SK-N-SH treated with all-trans-retinoic acid at 6 μM for 48 hours (cell line): ENCODE results near the gene PLPP1.

Experiments used
- ATAC-seq: fragments of 200-7000 bp; cut with Tn5 transposase; 3 replicates; pipeline ENCODE4 v1.9.1; 2020; ENCODE audit warnings: mild to moderate bottlenecking, moderate library complexity
- ARNTL ChIP-seq: fragments of 450-650 bp; formaldehyde crosslinking; IDR thresholded peaks from 2 replicates; pipeline ENCODE4 v1.5.0; 2020; ENCODE audit warnings: low read depth, mild to moderate bottlenecking, moderate library complexity, borderline replicate concordance
- BACH2 ChIP-seq: fragments of 250-450 bp; sonication (Bioruptor Pico); IDR thresholded peaks from 2 replicates; pipeline ENCODE4 v1.9.0; 2021; ENCODE audit warnings: mild to moderate bottlenecking, borderline replicate concordance
- CSDC2 ChIP-seq: fragments of 250-450 bp; sonication (Bioruptor Pico); IDR thresholded peaks from 2 replicates; pipeline ENCODE4 v1.5.0; 2020; ENCODE audit warnings: mild to moderate bottlenecking, moderate library complexity
- ESRRG ChIP-seq: fragments of 250-450 bp; sonication (Bioruptor Pico); IDR thresholded peaks from 2 replicates; pipeline ENCODE4 v1.6.1; 2021; ENCODE audit warnings: mild to moderate bottlenecking
- GLIS3 ChIP-seq: fragments of 250-450 bp; sonication (Bioruptor Pico); IDR thresholded peaks from 2 replicates; pipeline ENCODE4 v1.5.0; 2020; ENCODE audit warnings: mild to moderate bottlenecking, moderate library complexity
- ISL1 ChIP-seq: fragments of 250-450 bp; sonication (Bioruptor Pico); IDR thresholded peaks from 2 replicates; pipeline ENCODE4 v2.1.2; 2022; ENCODE audit warnings: mild to moderate bottlenecking, moderate library complexity
- OSR1 ChIP-seq: fragments of 250-450 bp; sonication (Bioruptor Pico); IDR thresholded peaks from 2 replicates; pipeline ENCODE4 v1.8.0; 2022; ENCODE audit warnings: moderate library complexity, mild to moderate bottlenecking, inconsistent platforms
- PATZ1 ChIP-seq: fragments of 250-450 bp; sonication (Bioruptor Pico); IDR thresholded peaks from 2 replicates; pipeline ENCODE4 v1.8.0; 2020; ENCODE audit warnings: mild to moderate bottlenecking, moderate library complexity, borderline replicate concordance
- POU6F1 ChIP-seq: fragments of 250-450 bp; sonication (Bioruptor Pico); IDR thresholded peaks from 2 replicates; pipeline ENCODE4 v1.8.0; 2021; ENCODE audit warnings: low read depth, mild to moderate bottlenecking, moderate library complexity, borderline replicate concordance
- PPARA ChIP-seq: fragments of 250-450 bp; sonication (Bioruptor Pico); IDR thresholded peaks from 2 replicates; pipeline ENCODE4 v1.5.0; 2020; ENCODE audit warnings: mild to moderate bottlenecking, borderline replicate concordance
- RARB ChIP-seq: fragments of 250-450 bp; sonication (Bioruptor Pico); IDR thresholded peaks from 2 replicates; pipeline ENCODE4 v1.8.0; 2021; ENCODE audit warnings: mild to moderate bottlenecking, moderate library complexity
- SNAI2 ChIP-seq: fragments of 250-450 bp; sonication (Bioruptor Pico); IDR thresholded peaks from 2 replicates; pipeline ENCODE4 v1.5.0; 2020; ENCODE audit warnings: mild to moderate bottlenecking, moderate library complexity
- TCF4 ChIP-seq: fragments of 250-450 bp; sonication (Bioruptor Pico); IDR thresholded peaks from 2 replicates; pipeline ENCODE4 v1.8.0; 2021; ENCODE audit warnings: mild to moderate bottlenecking, moderate library complexity, borderline replicate concordance
- TOX ChIP-seq: fragments of 250-450 bp; sonication (Bioruptor Pico); IDR thresholded peaks from 2 replicates; pipeline ENCODE4 v1.8.0; 2021; ENCODE audit warnings: mild to moderate bottlenecking, moderate library complexity, borderline replicate concordance
- ZC3H10 ChIP-seq: fragments of 250-450 bp; sonication (Bioruptor Pico); IDR thresholded peaks from 2 replicates; pipeline ENCODE4 v1.5.1; 2021; ENCODE audit warnings: mild to moderate bottlenecking, moderate library complexity
- ZFP3 ChIP-seq: fragments of 250-450 bp; sonication (Bioruptor Pico); IDR thresholded peaks from 2 replicates; pipeline ENCODE4 v1.5.0; 2020; ENCODE audit warnings: mild to moderate bottlenecking, moderate library complexity
- ZFP30 ChIP-seq: fragments of 450-650 bp; formaldehyde crosslinking; IDR thresholded peaks from 2 replicates; pipeline ENCODE4 v1.5.0; 2022; ENCODE audit warnings: mild to moderate bottlenecking, moderate library complexity
- ZNF565 ChIP-seq: fragments of 450-650 bp; formaldehyde crosslinking; conservative IDR thresholded peaks from 2 replicates; pipeline ENCODE4 v1.5.0; 2020; ENCODE audit warnings: low read depth, mild to moderate bottlenecking, moderate library complexity
- ZNF70 ChIP-seq: fragments of 450-650 bp; formaldehyde crosslinking; IDR thresholded peaks from 2 replicates; pipeline ENCODE4 v1.5.0; 2020; ENCODE audit warnings: mild to moderate bottlenecking, moderate library complexity
- ZNF8 ChIP-seq: fragments of 450-650 bp; formaldehyde crosslinking; IDR thresholded peaks from 2 replicates; pipeline ENCODE4 v1.5.0; 2020; ENCODE audit warnings: mild to moderate bottlenecking, moderate library complexity
- TF ChIP-seq, protein P1 (sequence below): fragments of 250-450 bp; sonication (Bioruptor Pico); IDR thresholded peaks from 2 replicates; pipeline ENCODE4 v1.5.1; 2021; ENCODE audit warnings: mild to moderate bottlenecking, moderate library complexity
- TF ChIP-seq, protein P2 (sequence below): fragments of 250-450 bp; sonication (Bioruptor Pico); IDR thresholded peaks from 2 replicates; pipeline ENCODE4 v1.5.0; 2020; ENCODE audit warnings: mild to moderate bottlenecking, moderate library complexity

Gene PLPP1

GRCh38 chr5:55547781-55548180 lies 13.0 kb upstream of the PLPP1 start:
- no peak for ATAC-seq
- no peak for TF ChIP-seq GLIS3 (CRISPR knock-in tag)
- TF ChIP-seq PATZ1 (CRISPR knock-in tag): no peak
- TF ChIP-seq SNAI2 (CRISPR knock-in tag): no peak
- TF ChIP-seq ESRRG: no peak
- TF ChIP-seq, protein P1, sequence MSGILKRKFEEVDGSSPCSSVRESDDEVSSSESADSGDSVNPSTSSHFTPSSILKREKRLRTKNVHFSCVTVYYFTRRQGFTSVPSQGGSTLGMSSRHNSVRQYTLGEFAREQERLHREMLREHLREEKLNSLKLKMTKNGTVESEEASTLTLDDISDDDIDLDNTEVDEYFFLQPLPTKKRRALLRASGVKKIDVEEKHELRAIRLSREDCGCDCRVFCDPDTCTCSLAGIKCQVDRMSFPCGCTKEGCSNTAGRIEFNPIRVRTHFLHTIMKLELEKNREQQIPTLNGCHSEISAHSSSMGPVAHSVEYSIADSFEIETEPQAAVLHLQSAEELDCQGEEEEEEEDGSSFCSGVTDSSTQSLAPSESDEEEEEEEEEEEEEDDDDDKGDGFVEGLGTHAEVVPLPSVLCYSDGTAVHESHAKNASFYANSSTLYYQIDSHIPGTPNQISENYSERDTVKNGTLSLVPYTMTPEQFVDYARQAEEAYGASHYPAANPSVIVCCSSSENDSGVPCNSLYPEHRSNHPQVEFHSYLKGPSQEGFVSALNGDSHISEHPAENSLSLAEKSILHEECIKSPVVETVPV (CRISPR knock-in tag): no peak
- no peak for TF ChIP-seq ZNF565 (CRISPR knock-in tag)
- no peak for TF ChIP-seq ARNTL (CRISPR knock-in tag)
- no peak for TF ChIP-seq ISL1
- TF ChIP-seq OSR1 (CRISPR knock-in tag): no peak
- no peak for TF ChIP-seq ZFP30 (CRISPR knock-in tag)
- TF ChIP-seq, protein P2, sequence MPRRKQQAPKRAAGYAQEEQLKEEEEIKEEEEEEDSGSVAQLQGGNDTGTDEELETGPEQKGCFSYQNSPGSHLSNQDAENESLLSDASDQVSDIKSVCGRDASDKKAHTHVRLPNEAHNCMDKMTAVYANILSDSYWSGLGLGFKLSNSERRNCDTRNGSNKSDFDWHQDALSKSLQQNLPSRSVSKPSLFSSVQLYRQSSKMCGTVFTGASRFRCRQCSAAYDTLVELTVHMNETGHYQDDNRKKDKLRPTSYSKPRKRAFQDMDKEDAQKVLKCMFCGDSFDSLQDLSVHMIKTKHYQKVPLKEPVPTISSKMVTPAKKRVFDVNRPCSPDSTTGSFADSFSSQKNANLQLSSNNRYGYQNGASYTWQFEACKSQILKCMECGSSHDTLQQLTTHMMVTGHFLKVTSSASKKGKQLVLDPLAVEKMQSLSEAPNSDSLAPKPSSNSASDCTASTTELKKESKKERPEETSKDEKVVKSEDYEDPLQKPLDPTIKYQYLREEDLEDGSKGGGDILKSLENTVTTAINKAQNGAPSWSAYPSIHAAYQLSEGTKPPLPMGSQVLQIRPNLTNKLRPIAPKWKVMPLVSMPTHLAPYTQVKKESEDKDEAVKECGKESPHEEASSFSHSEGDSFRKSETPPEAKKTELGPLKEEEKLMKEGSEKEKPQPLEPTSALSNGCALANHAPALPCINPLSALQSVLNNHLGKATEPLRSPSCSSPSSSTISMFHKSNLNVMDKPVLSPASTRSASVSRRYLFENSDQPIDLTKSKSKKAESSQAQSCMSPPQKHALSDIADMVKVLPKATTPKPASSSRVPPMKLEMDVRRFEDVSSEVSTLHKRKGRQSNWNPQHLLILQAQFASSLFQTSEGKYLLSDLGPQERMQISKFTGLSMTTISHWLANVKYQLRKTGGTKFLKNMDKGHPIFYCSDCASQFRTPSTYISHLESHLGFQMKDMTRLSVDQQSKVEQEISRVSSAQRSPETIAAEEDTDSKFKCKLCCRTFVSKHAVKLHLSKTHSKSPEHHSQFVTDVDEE (CRISPR knock-in tag): no peak
- no peak for TF ChIP-seq ZC3H10
- no peak for TF ChIP-seq ZNF70 (CRISPR knock-in tag)
- TF ChIP-seq PPARA (CRISPR knock-in tag): no peak
- TF ChIP-seq CSDC2 (CRISPR knock-in tag): no peak
- no peak for TF ChIP-seq TOX (CRISPR knock-in tag)
- TF ChIP-seq POU6F1 (CRISPR knock-in tag): no peak
- no peak for TF ChIP-seq ZNF8 (CRISPR knock-in tag)

GRCh38 chr5:55546947-55547346 lies 12.2 kb upstream of the PLPP1 start:
- TF ChIP-seq OSR1 (CRISPR knock-in tag): no peak
- no peak for TF ChIP-seq CSDC2 (CRISPR knock-in tag)
- TF ChIP-seq TOX (CRISPR knock-in tag): no peak
- no peak for TF ChIP-seq ISL1
- TF ChIP-seq BACH2 (CRISPR knock-in tag): no peak
- TF ChIP-seq ZNF70 (CRISPR knock-in tag): no peak
- TF ChIP-seq TCF4 (CRISPR knock-in tag): no peak
- TF ChIP-seq PPARA (CRISPR knock-in tag): no peak
- TF ChIP-seq GLIS3 (CRISPR knock-in tag): no peak
- no peak for TF ChIP-seq ARNTL (CRISPR knock-in tag)
- TF ChIP-seq POU6F1 (CRISPR knock-in tag): no peak
- no peak for TF ChIP-seq ZFP30 (CRISPR knock-in tag)
- TF ChIP-seq ZFP3 (CRISPR knock-in tag): no peak
- TF ChIP-seq SNAI2 (CRISPR knock-in tag): no peak
- no peak for TF ChIP-seq RARB (CRISPR knock-in tag)
- no peak for TF ChIP-seq ZNF565 (CRISPR knock-in tag)
- TF ChIP-seq ESRRG: no peak
- no peak for TF ChIP-seq ZC3H10
- no peak for TF ChIP-seq ZNF8 (CRISPR knock-in tag)
- ATAC-seq: no peak
